Measurements from ENCODE around the gene FCGR2B. TPM values are rescaled to one million over a fixed set of nuclear protein-coding genes. Genes with fewer than 3 reads are reported as not detected.
"Not testable (repeated sequence)": the region's sequence is repeated elsewhere in the genome, so short reads cannot be mapped to it uniquely, and the experiment has no call there.

The FCGR2B gene
- total RNA-seq, 1 experiment from 2014 or later: not detected

DNA sequence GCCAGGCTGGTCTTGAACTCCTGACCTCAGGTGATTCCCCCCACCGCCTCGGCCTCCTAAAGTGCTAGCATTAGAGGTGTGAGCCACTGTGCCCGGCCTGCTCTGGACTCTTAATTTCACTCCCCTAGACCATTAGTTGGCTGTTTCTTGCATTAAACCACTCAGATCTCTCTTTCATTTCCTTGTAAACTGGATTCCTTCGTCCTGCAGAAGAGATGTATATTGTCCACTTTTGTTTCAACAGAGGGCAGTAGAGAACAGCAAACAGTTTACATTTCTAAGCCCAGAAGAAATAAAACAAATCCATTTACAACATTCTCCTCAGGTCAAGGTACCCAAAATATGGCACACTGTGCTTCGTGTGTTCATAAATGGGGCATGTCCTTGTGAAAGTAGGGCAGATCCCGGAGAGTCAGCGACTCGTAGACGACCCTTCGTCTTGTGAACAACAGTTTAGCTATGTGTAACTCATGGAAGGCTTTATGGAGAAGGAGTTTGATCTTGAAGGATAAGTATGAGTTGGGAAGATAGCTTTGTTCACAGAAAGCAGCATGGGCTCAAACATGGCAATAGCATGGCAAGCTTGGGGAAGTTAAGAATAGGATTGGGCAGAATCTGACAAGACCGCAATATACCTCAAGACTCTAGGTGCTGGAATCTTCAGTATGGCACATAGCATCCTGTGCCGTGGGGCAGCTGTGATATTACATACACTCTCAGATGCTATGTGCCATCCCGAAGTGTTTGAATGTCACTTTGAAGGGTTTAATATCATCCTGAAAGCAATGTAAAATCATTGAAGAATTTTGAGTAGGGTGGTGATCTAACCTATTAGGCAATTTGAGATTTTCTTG lies 15.2 kb upstream of the FCGR2B start:
- peak; percentile 65 for DNase-seq (ENCODE audit: low spot score)

DNA sequence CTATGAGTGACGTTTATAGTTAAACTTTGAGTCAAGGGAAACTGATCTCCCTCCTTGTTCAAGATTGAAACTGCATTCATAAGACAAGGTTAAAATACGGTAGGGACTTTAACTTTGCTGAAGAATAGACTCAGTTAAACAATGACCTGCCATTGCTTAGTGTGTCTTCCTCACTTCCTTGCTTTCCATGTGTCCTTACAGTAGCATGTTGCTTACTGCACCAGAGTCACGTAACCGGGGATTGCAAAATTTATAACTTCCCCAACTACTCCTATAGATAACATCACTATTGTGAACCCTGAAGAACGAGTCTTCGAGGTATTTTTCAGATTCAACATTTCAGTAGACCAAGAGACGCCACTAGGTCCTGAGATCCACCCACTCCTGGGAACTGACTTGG lies 9.4 kb upstream of the FCGR2B start:
- DNase-seq (ENCODE audit: low spot score): not testable (repeated sequence)

DNA sequence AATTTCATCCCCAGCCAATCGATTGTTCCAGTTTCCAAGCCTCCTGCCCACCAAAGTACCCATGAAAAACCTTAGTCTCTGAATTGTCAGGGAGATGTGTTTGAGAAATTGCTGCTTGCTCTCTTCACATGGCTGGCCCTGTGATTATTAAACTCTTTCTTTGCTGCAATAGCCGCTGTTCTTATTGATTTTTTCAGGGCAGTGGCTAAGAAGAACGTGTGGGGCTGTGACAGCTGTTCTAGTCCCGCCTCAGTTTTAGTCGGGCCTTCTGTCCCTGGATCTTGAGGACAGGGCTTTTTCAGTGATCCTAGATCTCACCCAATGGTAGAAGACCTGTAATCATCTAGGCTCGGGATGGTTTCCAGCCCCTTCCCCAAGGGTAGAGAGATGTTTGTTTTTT lies 9.0 kb upstream of the FCGR2B start:
- not testable (repeated sequence) for DNase-seq (ENCODE audit: low spot score)

DNA sequence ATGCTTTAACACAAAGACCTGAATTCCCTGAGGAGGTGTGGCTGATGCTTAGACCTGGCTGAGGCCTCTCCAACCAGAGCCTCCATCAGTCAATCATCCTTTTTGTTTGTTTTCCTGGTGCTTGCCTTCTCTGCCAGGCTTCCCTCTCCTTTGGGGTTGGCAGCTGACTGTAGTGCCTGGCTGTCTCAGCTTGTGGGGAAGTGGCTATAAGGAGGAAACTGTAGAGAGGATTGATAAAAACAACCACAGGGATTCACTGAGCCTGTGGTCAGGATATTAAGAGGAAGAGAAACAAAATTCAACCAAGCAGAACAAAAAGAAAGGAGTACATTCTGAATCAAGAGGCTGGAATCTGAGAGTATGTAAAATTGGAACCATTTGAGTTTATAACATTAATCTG lies 4.4 kb upstream of the FCGR2B start:
- not testable (repeated sequence) for DNase-seq (ENCODE audit: low spot score)

DNA sequence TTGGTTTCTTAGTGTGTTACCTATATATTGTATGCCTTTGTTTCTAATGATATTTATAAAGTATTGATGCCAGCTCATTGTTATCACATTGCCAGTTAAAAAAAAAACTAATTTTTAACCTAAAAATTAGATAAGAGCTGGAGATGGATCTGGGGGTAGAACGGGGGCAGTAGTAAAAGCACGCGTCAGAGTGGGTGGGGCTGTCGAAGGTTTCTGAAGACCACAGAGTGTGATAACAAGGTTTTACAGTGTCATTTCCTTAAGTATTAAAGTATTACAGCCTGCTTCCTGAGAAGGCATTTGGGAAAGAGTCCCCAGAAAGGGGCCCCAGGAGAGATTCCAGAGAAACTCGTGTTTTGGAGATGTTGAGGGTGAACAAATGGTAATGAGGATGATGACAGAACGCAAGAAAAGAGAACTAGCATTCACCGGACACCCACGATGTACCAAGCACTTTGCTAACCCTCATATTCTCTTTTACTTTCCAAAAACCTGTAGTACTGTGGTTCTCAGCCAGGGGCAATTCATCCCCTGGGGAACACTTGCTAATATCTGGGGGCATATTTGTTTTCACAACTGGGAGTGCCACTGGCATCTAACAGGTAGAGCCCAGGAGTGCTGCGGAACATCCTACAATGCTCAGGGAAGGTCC lies 1.2 kb upstream of the FCGR2B start:
- not testable (repeated sequence) for DNase-seq (ENCODE audit: low spot score)

DNA sequence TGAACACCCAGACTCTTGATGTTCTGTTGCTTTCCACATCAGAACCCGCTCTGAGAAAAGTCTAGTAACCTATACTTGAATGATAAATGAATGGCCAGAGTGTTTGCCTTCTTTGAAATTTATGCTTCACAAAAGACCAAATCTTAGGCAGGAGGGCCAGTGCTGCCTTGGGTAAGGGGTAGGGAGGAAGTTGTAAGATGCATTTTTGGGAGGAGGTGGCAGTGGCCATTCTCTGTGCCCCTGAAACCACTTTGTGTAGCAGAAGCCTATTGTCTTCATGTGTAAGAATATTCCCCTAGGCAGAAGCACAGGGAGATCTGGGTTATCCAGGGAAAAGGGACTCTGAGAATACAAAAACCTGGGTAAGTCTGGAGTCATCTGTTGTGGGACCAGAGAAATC lies 626 bp downstream of the FCGR2B start:
- DNase-seq (ENCODE audit: low spot score): not testable (repeated sequence)

DNA sequence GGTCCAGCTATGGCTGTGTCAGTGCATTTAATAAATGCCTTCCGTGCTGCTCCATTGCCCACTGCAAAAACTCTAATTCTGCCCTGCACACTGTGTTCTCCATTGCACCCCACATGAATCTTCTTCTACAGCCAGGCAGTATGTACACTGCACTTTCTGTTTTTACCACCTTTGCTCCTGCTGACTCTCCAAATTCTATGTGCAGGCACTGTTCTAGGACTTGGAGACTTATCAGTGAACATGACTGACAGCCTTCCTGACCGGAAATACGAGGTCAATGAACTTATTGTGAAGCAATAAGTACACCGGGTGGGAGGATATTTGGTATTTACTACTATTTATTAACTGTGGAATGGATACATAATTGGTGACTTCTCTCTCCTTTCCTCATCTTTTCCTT lies 1.7 kb downstream of the FCGR2B start:
- DNase-seq (ENCODE audit: low spot score): not testable (repeated sequence)

DNA sequence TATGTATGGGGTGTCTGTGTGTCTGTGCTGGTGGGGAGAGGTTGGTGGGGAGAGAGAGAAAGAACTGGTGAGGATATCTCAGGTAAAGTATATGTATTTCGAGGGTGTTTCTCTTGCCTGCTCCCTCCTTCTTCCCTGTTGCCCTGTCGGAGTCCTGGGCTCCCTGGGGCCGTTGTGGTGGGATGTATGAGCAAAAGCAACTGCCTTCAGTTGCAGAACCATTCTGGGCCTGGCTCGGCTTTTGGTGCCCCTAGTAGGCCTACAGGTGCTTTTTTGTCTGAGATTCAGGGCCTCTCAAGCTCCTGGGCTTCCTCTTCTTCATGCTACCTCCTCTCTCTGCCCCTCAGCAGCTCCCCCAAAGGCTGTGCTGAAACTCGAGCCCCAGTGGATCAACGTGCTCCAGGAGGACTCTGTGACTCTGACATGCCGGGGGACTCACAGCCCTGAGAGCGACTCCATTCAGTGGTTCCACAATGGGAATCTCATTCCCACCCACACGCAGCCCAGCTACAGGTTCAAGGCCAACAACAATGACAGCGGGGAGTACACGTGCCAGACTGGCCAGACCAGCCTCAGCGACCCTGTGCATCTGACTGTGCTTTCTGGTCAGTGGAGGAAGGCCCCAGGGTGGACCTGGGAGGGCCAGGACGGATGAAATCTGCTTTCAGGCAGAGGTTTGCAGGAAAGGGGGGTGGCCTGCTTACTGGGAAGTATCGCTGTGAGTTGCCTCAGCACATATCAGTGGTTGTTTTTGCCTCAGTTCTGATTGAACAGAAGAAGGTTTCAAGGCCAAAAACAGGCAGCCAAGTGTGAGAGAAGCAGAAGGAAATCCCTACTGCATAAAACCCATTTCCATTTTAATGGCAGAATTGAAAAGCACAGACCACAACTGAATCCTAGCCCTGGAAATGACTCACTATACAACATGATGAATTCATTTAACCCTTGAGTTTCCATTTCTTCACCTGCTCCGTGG lies 8.4 kb downstream of the FCGR2B start:
- not testable (repeated sequence) for DNase-seq (ENCODE audit: low spot score)

DNA sequence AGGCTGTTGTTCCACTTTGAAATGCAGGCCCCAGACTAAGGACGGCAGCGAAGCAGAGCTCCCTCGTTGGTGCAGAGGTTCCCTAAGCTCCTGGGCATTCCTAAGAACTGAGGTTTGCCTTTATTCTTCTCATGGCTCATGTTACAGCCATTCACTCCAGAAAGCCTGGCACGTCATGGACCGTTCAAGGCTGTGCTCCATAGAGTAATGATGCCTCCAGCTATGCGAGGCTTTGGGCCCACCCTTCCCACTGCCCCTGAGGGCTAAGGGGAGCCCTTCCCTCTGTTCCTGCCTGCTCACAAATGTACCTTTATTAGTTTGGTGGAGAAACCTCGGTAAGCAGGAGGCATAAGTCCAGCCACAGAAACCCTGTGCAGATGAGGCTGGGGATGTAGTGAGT lies 10.5 kb downstream of the FCGR2B start:
- not testable (repeated sequence) for DNase-seq (ENCODE audit: low spot score)

DNA sequence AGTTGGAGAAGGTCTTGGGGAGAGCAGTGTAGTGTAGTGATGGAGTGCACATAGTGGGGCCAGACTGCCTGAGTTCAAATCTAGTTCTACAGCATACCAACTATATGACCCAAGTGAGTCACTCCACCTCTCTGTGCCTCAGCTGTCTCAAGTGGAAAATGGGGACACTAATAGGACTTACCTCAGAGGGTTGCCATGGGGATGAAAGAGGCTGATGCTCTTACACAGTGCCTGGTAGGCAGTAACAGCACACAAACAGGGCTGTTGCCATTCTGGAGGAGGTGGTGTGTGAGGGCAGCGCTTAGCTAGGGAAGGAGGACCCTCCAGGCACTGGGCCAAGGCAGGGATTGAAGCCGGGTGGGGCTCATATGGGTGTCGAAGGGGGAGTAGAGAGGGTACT lies 11.5 kb downstream of the FCGR2B start:
- not testable (repeated sequence) for DNase-seq (ENCODE audit: low spot score)

DNA sequence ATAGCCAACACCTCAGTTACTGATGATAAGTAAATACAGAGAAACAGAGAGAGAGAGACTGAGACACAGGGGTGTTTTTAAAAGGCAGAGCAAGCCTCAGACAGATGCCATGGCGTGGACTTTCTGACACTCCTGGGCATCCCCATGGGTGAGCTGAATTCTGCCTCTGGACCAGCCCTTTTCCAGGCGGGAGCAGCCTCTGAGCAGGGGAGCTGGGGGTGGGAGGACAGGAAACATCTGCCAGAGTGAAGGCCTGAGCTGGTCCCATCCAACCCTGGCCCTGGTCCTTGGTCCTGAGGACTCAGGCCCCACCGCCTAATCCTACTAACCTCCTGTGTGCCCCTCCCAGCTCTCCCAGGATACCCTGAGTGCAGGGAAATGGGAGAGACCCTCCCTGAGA lies 12.0 kb downstream of the FCGR2B start:
- DNase-seq (ENCODE audit: low spot score): not testable (repeated sequence)

DNA sequence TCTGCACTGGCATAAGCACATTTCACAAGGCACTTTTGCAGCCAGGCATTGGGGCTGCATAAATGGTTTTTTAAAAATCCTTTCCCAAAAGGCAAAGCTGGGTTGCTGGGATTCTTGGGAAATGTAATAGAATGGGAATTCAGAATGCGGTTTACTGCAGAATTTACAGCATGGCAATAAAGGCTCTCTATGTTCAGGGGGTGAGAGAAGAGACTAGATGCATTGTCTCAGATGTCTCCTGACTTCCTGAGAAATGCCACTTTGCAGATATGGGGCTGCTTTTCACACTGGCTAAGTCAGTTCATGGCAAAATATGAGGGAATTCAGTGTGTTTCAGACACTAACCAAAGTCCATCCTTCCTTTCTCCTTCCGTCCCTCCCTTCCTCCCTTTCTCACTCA lies 13.5 kb downstream of the FCGR2B start:
- DNase-seq (ENCODE audit: low spot score): no peak

DNA sequence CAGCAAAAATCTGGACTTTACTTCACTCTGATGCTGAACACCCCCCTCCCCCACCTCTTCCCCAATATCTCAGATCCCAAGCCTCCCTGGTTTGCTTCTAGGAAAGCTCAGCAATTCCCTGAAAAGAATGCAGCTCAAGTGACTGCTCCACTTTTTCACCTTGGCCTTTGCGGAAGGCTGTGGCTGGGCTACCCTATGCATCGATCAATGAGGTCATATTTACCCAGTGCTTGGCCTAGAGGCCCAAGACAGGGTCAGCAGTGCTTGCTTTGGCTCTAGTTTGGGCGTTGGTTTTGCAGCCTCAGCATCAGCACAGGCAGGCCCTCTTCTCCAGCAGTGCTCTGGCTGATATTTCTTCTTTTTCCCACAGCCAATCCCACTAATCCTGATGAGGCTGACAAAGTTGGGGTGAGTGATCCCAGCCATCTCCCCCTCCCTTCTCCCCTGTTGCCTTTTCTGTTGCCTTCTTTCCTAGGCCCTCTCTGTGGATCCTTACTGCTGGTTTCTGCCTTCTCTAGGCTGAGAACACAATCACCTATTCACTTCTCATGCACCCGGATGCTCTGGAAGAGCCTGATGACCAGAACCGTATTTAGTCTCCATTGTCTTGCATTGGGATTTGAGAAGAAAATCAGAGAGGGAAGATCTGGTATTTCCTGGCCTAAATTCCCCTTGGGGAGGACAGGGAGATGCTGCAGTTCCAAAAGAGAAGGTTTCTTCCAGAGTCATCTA lies 14.2 kb downstream of the FCGR2B start:
- no peak for DNase-seq (ENCODE audit: low spot score)

DNA sequence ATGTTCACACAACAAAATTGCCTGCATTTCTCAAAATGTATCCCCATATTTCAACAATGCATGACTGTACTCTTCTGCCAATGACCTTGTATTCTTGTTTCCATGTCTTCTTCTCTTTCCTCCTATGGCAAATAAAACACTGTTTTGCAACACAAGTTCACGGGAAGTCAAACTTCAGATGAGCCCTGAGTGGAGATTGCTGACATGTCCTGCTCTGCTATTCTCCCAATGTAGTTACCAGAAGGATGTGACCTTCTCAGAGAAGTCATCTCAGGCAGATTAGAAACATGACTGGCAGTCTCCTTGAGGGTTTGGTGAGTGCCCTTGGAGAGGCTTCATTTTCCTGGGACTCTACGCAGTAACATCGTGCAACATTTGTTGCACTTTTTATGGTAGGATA lies 15.6 kb downstream of the FCGR2B start:
- no peak for DNase-seq (ENCODE audit: low spot score)

DNA sequence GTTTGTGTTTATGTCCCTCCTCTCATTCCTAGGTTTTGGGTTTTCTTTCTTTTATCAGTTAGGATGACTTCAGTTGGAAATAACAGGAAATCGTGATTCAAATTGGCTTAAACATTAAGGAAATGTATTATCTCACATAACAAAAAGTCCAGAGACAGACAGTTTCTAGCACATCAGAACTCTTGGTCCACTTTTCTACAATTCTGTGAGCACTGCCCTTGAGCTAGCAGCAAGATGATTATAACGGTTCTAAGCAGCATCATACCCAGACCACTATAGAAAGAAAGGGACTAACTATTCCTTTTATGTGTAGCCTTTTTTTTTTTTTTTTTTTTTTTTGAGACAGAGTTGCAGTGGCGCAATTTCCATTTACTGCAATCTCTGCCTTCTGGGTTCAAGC lies 18.9 kb downstream of the FCGR2B start:
- no peak for DNase-seq (ENCODE audit: low spot score)

DNA sequence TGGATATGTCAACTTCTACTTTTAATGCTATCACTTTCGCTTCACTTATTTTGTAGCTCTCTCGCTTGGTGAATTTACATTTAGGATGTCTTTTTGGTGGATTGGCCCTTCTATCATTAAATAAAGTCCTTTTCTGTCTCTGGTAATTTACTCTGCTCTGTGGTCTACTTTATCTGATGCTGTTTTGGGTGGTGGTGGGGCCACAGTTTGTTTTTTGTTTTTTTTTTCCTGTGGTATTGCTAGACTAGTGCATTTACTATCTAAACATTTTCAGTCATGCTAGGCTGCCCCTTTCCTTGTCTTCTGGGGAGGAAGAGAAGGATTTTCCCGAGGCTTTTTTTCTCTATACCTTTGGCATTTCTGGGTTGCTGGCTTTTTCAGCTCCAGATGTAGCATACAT lies 26.0 kb downstream of the FCGR2B start:
- no peak for DNase-seq (ENCODE audit: low spot score)

DNA sequence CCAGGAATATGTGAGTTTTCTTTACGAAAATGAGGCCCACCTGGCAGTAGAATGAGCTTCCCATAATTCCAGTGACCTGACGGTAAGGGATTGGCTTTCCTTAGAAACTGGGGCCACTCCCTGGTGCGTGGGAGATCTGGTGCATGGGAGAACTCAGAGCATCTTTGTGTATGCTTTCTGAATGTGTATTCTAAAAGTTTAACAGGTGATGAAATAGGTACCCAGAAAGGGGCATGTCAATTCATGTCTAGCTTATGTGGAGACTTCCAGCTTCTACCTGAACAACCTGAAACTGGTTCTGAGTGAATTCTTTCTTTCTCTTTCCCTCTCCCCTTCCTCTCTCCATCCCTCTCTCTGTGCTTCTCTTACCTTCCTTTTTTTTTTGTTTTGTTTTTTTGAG lies 28.9 kb downstream of the FCGR2B start:
- no peak for DNase-seq (ENCODE audit: low spot score)

DNA sequence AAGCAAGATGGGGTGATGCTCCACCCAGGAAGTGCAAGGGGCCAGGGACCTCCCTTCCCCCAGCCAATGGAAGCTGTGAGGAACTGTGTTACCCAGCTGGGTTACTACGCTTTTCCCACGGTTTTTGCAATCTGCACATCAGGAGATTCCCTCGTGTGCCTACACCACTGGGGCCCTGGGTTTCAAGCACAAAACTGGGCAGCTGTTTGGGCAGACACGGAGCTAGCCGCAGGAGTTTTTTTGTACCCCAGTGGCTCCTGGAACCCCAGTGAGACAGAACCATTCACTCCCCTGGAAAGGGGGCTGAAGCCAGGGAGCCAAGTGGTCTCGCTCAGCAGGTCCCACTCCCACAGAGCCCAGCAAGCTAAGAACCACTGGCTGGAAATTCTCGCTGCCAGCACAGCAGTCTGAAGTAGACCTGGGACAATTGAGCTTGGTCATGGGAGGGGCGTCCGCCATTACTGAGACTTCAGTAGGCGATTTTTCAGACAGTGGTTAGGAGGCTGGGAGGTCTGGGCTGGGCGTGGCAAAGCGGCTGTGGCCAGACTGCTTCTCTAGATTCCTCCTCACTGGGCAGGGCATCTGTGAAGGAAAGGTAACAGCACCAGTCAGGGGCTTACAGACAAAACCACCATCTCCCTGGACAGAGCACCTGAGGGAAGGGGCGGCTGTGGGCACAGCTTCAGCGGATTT lies 30.2 kb downstream of the FCGR2B start:
- DNase-seq (ENCODE audit: low spot score): not testable (repeated sequence)

DNA sequence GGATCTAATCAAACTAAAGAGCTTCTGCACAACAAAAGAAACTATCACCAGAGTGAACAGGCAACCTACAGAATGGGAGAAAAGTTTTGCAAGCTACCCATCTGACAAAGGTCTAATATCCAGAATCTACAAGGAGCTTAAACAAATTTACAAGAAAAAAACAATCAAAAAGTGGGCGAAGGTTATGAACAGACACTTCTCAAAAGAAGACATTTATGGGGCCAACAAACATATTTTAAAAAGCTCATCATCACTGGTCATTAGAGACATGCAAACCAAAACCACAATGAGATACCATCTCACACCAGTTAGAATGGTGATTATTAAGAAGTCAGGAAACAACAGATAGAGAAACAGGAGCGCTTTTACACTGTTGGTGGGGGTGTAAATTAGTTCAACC lies 35.4 kb downstream of the FCGR2B start:
- DNase-seq (ENCODE audit: low spot score): not testable (repeated sequence)

DNA sequence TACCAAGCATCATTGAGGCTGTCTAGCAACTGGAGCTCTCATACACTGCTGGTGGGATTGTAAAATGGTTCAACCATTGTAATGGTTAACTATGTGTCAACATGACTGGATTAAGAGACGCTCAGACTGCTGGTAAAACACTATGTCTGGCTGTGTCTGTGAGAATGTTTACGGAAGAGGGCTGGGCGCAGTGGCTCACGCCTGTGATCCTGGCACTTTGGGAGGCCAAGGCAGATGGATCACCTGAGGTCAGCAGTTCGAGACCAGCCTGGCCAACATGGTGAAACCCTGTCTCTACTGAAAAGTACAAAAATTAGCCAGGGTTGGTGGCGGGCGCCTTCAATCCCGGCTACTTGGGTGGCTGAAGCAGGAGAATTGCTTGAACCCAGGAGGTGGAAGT lies 39.3 kb downstream of the FCGR2B start:
- peak; percentile 70 for DNase-seq (ENCODE audit: low spot score)

DNA sequence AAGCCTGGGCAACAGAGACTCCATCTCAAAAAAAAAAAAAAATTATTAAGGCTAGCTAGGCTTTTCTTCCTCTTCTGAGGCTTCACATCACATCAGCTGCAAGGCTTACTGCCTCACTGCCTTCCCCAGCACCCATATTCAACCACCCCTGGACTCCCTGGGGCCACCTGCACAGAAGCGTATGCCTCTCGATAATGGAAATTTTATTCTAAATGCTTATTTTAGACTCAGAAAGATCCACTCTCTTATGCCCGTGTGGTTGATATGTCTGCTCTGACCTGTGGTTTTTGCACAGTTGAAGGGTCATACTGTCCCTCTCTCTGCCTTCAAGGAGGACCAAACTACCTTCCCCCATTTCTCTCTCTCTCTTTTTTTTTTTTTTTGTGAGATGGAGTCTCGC lies 42.6 kb downstream of the FCGR2B start:
- no peak for DNase-seq (ENCODE audit: low spot score)

Data from HT-29 (cell line).